HepG2 (cell line): ENCODE measurements around the gene ZNF79. TPM values are rescaled to one million over a fixed set of nuclear protein-coding genes. Genes with fewer than 3 reads are reported as not detected.

Experiments
- ARHGAP35 ChIP-seq: sonication (generic); formaldehyde crosslinking; IDR thresholded peaks from 2 replicates; pipeline ENCODE4 v1.9.0; 2022; ENCODE audit warnings: mild to moderate bottlenecking, inconsistent platforms, moderate library complexity, missing genetic modification reagents, borderline replicate concordance
- CTCF ChIP-seq: sonication (generic); formaldehyde crosslinking; IDR thresholded peaks from 2 replicates; pipeline ENCODE4 v1.5.0; 2020; ENCODE audit warnings: mild to moderate bottlenecking, missing genetic modification reagents, moderate library complexity
- EHMT2 ChIP-seq: fragments of 200-600 bp; sonication (generic); IDR thresholded peaks from 2 replicates; pipeline ENCODE4 v1.7.0; 2017; ENCODE audit warnings: antibody characterized with exemption, low read depth, low read length, borderline replicate concordance
- HMG20B ChIP-seq: conservative IDR thresholded peaks from 2 replicates; pipeline ENCODE4 v1.6.1; 2016; ENCODE audit warnings: missing genetic modification reagents, missing compliant biosample characterization
- HMGXB4 ChIP-seq, 2 experiments: sonication (generic) in 1 of 2; formaldehyde crosslinking in 1 of 2; IDR thresholded peaks; 2 replicates each; pipeline versions ENCODE4 v1.4.0 to v1.6.1; 2018 to 2020; ENCODE audit warnings: missing genetic modification reagents in 2 of 2, borderline replicate concordance in 1 of 2, low read depth in 1 of 2, mild to moderate bottlenecking in 1 of 2, missing biosample characterization in 1 of 2
- IRF2 ChIP-seq: IDR thresholded peaks from 2 replicates; pipeline ENCODE4 v1.6.1; 2018; ENCODE audit warnings: missing genetic modification reagents, missing compliant biosample characterization
- KDM2A ChIP-seq: sonication (generic); formaldehyde crosslinking; IDR thresholded peaks from 2 replicates; pipeline ENCODE4 v1.4.0; 2020; ENCODE audit warnings: low read depth, missing genetic modification reagents, borderline replicate concordance
- KDM5B ChIP-seq: sonication (generic); formaldehyde crosslinking; IDR thresholded peaks from 2 replicates; pipeline ENCODE4 v1.4.0; 2020; ENCODE audit warnings: missing genetic modification reagents, mild to moderate bottlenecking, borderline replicate concordance
- MXD1 ChIP-seq: sonication (generic); formaldehyde crosslinking; IDR thresholded peaks from 2 replicates; pipeline ENCODE4 v1.4.0; 2020; ENCODE audit warnings: mild to moderate bottlenecking, missing genetic modification reagents
- NR2F6 ChIP-seq, 2 experiments: IDR thresholded peaks; 2 replicates each; pipeline ENCODE4 v1.6.1; 2016; ENCODE audit warnings: antibody characterized with exemption in 1 of 2, mild to moderate bottlenecking in 1 of 2
- PRDM4 ChIP-seq: sonication (generic); formaldehyde crosslinking; IDR thresholded peaks from 2 replicates; pipeline ENCODE4 v1.9.0; 2021; ENCODE audit warnings: missing genetic modification reagents, borderline replicate concordance
- RCOR2 ChIP-seq: IDR thresholded peaks from 2 replicates; pipeline ENCODE4 v1.6.1; 2016; ENCODE audit warnings: missing biosample characterization, missing genetic modification reagents
- TAF1 ChIP-seq: sonication (generic); formaldehyde crosslinking; IDR thresholded peaks from 2 replicates; pipeline ENCODE4 v1.4.0; 2020; ENCODE audit warnings: missing genetic modification reagents
- TCF7 ChIP-seq: sonication (generic); IDR thresholded peaks from 2 replicates; pipeline ENCODE4 v1.6.1; 2016; ENCODE audit warnings: antibody characterized with exemption, low read depth
- YEATS4 ChIP-seq: sonication (generic); formaldehyde crosslinking; IDR thresholded peaks from 2 replicates; pipeline ENCODE4 v1.4.0; 2020; ENCODE audit warnings: missing genetic modification reagents, borderline replicate concordance
- ZFP91 ChIP-seq: sonication (generic); formaldehyde crosslinking; IDR thresholded peaks from 2 replicates; pipeline ENCODE4 v1.9.0; 2022; ENCODE audit warnings: missing genetic modification reagents, mild to moderate bottlenecking, borderline replicate concordance
- ZNF530 ChIP-seq: sonication (generic); formaldehyde crosslinking; IDR thresholded peaks from 2 replicates; pipeline ENCODE4 v1.5.0; 2020; ENCODE audit warnings: low read depth, mild to moderate bottlenecking, missing genetic modification reagents
- ZNF547 ChIP-seq: sonication (generic); formaldehyde crosslinking; IDR thresholded peaks from 2 replicates; pipeline ENCODE4 v1.5.1; 2020; ENCODE audit warnings: mild to moderate bottlenecking, missing genetic modification reagents
- ZNF550 ChIP-seq: sonication (generic); formaldehyde crosslinking; IDR thresholded peaks from 2 replicates; pipeline ENCODE4 v1.4.0; 2020; ENCODE audit warnings: mild to moderate bottlenecking, missing genetic modification reagents, borderline replicate concordance
- ZSCAN12 ChIP-seq: sonication (generic); formaldehyde crosslinking; IDR thresholded peaks from 2 replicates; pipeline ENCODE4 v1.9.0; 2021; ENCODE audit warnings: mild to moderate bottlenecking, missing genetic modification reagents
- ZSCAN31 ChIP-seq: sonication (generic); formaldehyde crosslinking; IDR thresholded peaks from 2 replicates; pipeline ENCODE4 v1.5.0; 2020; ENCODE audit warnings: low read depth, mild to moderate bottlenecking, missing genetic modification reagents
- polyA plus RNA-seq, 8 experiments: library from polyadenylated mRNA; depleted of rRNA in 3 of 8; stranded (reverse) in 7 of 8; unstranded in 1 of 8; fragments of >200 nt; fragmentation: Illumina TruSeq in 4 of 8; extraction: Trizol in 4 of 8; gene quantifications; 2 replicates each; pipeline versions ENCODE4 v1.2.1 to v1.2.3, GENCODE V29; 2011 to 2016; ENCODE audit warnings: low read depth in 4 of 8, missing spikeins in 1 of 8, mixed read lengths in 1 of 8; ENCODE audit not compliant: insufficient read depth in 1 of 8
- total RNA-seq, 5 experiments: library from RNA; depleted of rRNA; stranded (reverse); fragments of >200 nt; fragmentation: Illumina TruSeq; extraction: Trizol; gene quantifications; 2 replicates each; pipeline ENCODE4 v1.2.3, GENCODE V29; 2016; ENCODE audit warnings: low read depth in 1 of 5

The ZNF79 gene
- total and polyA plus RNA-seq, 2 of the 13 experiments (the other 11 are each of a cell fraction or from before 2014, with no cell fraction given) = 3.7 to 8.1 TPM

GRCh38 chr9:127397646-127398274, 26.4 kb upstream of the ZNF79 start (continued):
- no peak for TF ChIP-seq ZNF530
- 0 out of 2 replicates have a peak, but pooled peaks have one; percentile 16 for TF ChIP-seq ZNF547 (CRISPR knock-in tag)
- no peak for TF ChIP-seq RCOR2 (CRISPR knock-in tag)
- TF ChIP-seq CTCF (CRISPR knock-in tag) = peak; percentile 95
- TF ChIP-seq TCF7 = no peak
- TF ChIP-seq HMGXB4 (CRISPR knock-in tag; IDR thresholded peaks at IDR 0.05; ENCODE audit: borderline replicate concordance in 1 of 2, low read depth in 1 of 2) = peak; percentile 82 to 85
- TF ChIP-seq KDM5B (CRISPR knock-in tag) = 0 out of 2 replicates have a peak, but pooled peaks have one; percentile 21
- 0 out of 2 replicates have a peak, but pooled peaks have one; percentile 22 for TF ChIP-seq IRF2
- TF ChIP-seq ZSCAN31 (CRISPR knock-in tag) = no peak
- TF ChIP-seq KDM2A = peak; percentile 76
- TF ChIP-seq HMG20B (CRISPR knock-in tag) = no peak
- TF ChIP-seq ZNF550 (CRISPR knock-in tag) = no peak
- no peak for TF ChIP-seq PRDM4
- TF ChIP-seq YEATS4 (CRISPR knock-in tag) = no peak
- TF ChIP-seq TAF1 (CRISPR knock-in tag) = 0 out of 2 replicates have a peak, but pooled peaks have one; percentile 26
- TF ChIP-seq ARHGAP35 = no peak
- no peak for TF ChIP-seq NR2F6 (IDR thresholded peaks at IDR 0.05)
- no peak; the same call in 1 of the 2 replicates for TF ChIP-seq NR2F6 (CRISPR knock-in tag; IDR thresholded peaks at IDR 0.05)
- no peak for TF ChIP-seq ZSCAN12 (CRISPR knock-in tag)
- peak; percentile 23; the same call in 1 of the 2 replicates for TF ChIP-seq ZFP91 (CRISPR knock-in tag)
- TF ChIP-seq MXD1 = peak; percentile 58; the same call in 1 of the 2 replicates
- TF ChIP-seq EHMT2 = no peak
